GM18502 (cell line): ENCODE results near the gene OVOL3.
"Not testable (repeated sequence)": the region's sequence is repeated elsewhere in the genome, so short reads cannot be mapped to it uniquely, and the experiment has no call there.

ENCODE experiments used
- ATAC-seq: cut with Tn5 transposase; IDR thresholded peaks from one replicate; pipeline ENCODE4 v1.9.1; 2021; ENCODE audit warnings: mild to moderate bottlenecking; ENCODE audit not compliant: unreplicated experiment, poor library complexity

The OVOL3 gene

DNA sequence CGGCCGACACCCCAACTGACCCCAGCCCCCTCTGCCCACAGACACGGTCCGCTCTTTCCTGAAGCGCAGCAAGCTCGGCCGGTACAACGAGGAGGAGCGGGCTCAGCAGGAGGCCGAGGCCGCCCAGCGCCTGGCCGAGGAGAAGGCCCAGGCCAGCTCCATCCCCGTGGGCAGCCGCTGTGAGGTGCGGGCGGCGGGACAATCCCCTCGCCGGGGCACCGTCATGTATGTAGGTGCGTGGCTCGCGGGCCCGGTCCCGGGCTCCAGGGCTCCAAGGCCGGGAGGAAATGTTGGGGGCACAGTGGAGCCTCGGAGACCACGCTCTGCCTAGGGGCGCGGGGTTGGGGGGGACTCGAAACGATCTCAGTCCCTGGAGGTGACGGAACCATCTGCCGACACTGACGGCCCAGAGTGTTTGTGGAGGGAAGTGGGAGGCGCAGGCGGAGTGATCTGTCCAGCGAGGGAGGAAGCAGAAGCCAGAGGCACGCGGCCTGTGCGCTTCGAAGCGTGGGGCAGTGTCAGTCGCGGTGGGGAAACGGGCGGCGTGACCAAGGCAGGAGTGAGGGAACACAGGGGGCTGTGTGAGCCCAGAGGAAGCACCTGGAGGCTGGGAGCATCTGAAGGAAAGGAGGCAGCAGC lies 10.7 kb downstream of the OVOL3 start:
- no peak for ATAC-seq

DNA sequence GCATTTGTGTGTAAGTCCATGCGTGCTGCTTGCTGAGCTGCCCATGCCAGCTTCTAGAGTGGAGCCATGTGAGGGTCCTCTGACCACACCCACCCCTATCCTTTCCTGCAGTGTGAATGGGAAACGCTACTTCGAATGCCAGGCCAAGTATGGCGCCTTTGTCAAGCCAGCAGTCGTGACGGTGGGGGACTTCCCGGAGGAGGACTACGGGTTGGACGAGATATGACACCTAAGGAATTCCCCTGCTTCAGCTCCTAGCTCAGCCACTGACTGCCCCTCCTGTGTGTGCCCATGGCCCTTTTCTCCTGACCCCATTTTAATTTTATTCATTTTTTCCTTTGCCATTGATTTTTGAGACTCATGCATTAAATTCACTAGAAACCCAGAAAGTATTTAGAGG lies 14.6 kb downstream of the OVOL3 start:
- no peak for ATAC-seq

DNA sequence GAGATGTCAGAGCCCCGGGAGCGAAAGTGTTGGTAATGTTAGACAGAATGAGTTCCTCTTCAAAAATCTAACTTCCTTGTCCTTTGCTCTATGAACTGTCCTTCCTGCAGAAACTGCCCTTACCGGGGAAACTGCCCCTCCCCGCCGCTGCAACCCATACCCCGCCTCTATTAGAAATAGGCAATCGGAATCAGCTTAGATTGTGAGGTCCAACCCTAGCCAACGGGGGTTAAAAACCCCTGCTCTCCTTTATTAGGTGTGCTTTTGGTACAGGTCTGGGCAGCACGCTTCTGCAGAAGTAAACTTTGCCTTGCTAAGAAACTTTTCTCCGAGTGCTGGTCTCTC lies 17.4 kb downstream of the OVOL3 start:
- ATAC-seq = no peak

DNA sequence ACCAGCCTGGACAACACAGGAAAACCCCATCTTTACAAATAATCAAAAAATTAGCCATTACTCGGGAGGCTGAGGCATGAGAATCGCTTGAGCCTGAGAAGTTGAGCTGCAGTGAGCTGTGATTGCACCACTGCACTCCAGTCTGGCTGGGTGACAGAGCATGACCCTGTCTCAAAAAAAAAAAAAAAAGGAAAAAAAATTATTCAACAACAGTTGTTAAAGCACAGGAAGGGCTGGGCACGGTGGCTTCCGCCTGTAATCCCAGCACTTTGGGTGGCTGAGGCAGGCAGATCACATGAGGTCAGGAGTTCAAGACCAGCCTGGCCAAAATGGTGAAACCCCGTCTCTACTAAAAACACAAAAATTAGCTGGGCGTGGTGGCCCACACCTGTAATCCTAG lies 20.3 kb downstream of the OVOL3 start:
- not testable (repeated sequence) for ATAC-seq

DNA sequence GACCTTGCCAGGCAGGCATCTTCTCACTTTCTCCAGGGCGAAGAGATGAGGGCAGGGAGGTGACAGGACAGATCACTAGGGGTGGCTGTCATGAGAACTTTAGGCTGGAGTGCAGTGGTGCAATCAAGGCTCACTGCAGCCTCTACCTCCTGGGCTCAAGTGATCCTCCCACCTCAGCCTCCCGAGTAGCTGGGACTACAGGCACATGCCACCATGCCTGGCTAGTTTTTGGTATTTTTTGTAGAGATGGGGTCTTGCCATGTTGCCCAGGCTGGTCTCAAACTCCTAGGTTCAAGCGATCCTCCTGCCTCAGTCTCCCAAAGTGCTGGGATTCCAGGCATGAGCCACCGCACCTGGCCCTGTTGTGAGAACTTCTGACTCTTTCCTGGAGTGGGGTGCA lies 23.9 kb downstream of the OVOL3 start:
- ATAC-seq = not testable (repeated sequence)

DNA sequence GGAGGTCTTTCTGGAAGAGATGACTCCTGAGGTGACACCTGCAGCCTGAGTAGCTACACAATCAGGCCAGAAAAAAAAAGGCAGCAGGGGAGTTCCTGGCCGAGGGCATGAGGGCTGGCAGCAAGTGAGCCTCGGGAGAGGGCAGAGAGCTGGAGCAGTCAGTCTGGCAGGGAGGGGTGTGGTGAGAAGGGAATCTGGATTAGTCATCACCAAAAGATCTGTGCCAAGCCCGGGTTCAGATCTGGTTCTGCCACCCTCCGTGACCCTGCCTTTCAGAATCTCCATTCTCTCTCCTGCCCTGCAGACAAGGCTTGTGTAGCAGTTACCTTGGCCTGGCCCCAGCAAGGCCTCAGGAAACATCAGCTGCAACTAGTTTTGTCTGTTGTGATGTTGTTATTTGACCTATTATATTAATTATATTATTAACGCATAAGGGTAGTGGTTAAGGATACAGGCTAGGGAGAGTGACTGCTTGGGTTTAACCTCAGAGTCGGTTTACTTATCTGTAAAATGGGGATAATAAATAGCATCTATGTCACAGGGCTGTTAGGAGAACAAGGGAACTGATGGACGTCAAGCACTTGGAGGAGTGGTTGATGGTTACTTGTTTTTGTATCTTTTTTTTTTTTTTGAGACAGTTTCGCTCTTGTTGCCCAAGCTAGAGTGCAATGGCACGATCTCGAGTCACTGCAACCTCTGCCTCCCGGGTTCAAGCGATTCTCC lies 26.2 kb downstream of the OVOL3 start:
- no peak for ATAC-seq

DNA sequence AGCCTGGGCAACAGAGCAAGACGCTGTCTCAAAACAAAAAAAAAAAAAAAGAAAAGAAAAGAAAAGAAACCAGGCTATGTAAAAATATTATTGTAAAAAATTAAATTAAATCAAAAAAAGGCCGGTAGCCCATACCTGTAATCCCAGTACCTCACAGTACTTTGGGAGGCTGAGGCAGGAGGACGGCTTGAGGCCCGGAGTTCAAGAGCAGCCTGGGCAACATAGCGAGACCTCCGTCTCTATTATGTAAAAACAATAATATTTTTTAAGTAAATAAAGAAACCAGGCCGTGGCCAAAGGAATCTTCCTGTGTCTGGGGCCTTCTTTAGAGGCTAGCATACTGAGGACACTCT lies 28.2 kb downstream of the OVOL3 start:
- no peak for ATAC-seq

DNA sequence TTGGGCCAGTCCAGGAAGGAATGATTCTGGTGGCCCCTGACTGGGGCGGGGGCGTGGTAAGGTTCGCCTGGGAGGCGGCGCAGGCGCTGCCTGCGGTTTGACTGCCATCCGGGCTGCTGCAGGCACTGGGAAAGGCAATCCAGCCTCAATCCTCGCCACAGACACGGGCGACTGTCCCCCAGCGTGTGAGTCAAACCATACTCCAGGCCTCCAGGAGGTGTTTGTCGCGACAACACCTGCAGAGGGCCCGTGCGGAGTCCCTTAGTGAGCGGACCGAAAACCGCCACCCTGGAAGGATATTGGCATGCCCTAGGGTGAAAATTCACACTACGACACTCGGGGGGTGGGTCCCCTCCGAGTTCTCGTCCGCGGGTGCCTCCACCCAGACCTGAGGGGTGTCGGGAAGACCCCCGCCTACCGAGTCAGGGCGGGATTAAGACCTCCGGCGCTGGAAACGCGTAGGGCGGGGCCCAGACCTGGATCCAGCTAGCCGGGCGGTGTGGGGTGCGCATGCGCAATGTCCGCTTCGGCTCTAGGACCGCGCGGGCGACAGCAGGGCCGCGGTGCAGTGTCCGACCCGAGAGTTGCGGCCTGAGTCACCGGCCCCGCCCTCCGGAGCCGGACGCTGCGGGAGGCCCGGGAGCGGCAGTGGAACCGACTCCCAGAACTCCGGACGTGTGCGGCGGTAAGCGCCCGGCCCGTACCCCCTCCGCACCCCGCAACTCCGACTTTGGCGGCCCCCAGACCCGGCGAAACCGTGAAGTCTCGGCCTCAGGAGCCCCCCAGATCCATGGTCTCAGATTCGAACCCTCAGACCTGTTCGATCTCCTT lies 28.7 kb downstream of the OVOL3 start, which contains the start of gene CAPNS1:
TSS of gene CAPNS1 (plus strand) at position 594 of the 831 bp plus-strand sequence. CDS start 946 bp downstream, outside the sequence.
- peak; percentile 84 for ATAC-seq

DNA sequence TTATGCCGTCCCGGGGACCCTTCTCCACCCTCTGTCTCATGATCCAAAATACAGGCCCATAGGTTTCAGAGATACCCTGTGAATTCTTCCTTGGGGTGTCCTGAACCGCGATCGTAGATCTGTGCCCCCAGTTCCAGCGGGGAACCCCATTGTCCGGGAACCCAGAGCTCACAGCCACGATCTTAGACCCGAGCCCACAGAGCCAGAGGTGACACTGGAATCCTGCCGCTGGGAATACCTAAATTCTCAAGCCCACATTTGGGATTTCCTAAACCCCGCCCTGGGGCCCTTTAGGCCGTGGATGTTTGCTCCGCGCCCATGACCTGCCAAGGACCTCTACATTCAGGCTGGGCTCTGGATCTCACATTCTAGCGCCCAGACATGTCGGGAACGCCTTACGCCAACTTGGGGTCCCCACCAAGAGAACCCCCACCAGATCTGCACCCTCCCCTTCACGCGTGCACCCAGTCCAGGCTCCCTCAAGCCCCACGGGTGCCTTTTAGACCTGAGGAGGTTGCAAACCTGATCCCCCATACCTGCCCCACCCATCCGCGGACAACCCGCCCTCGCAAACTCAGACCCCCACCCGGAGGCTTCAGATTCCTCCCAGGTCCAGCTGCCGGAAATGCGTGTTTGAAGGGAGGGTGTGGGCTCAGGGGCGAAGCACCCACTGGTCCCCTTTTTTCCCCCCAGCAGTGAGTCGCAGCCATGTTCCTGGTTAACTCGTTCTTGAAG lies 29.5 kb downstream of the OVOL3 start:
- peak; percentile 19 for ATAC-seq

DNA sequence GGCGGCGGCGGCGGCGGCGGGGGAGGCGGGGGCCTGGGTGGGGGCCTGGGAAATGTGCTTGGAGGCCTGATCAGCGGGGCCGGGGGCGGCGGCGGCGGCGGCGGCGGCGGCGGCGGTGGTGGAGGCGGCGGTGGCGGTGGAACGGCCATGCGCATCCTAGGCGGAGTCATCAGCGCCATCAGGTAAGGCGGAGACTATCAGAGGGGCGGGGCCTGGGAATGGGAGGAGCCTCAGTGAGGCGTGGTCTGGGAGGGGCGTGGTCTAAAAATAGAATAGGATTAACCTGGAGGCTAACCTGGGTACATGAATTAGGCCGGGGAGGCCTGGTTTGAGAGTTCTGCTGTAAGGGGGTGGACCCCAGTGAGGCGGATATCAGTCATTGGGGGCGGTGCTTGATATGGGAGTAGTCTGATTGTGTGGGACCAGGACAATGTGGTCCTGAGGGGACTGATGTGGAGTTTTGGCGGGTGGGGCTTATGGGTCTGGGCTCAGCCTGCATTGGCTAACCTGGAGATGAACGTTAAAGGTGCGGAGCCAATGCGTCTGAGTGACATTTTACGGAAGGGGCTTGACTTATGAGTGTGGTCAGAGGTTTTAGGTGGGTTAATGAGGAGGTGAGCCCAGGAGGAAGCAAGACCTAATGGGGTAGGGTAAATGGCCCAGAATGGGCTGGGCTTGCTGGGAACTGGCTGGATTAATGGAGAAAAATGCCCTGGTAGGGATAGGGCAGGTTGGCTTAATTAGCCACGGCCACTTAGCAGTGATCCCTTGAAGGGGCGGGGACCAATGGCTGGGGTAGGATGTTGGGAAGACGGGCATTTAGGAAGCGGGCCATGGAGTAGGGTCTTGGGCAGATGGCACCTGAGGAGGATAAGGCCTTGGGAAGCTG lies 30.3 kb downstream of the OVOL3 start:
- peak; percentile 48 for ATAC-seq

DNA sequence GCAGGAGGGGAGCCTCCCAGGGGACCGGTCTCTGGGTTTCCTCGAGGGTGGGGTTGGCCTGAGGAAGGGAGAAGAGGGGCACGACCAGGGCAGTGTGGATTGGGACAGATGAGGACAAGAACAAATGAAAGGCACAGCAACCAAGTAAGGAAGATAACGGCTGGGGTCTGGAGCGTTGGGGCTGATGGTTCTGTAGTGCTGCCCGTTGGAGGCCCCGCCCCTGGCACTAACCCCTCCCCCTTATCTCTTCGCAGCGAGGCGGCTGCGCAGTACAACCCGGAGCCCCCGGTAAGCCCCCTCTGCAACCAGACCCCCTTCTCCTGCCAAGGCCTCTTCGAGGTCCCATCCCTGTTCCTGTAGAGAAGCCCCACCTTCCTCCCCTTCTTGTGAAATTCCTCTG lies 31.1 kb downstream of the OVOL3 start:
- no peak for ATAC-seq

DNA sequence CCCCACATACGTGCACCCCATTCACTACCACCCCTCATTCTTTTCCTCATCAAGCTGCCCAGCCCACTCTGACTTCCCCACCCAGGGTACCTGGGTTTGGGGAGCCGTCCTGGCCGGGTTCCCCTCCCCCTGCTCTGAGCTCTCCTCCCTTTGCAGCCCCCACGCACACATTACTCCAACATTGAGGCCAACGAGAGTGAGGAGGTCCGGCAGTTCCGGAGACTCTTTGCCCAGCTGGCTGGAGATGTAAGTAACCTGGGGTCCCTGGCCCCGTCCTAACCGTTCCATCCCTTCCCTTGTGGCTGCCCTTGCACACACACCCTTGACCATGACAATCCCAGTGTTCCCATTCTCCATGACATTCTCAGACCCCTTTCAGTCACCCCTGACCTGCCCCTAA lies 31.6 kb downstream of the OVOL3 start:
- ATAC-seq = no peak

DNA sequence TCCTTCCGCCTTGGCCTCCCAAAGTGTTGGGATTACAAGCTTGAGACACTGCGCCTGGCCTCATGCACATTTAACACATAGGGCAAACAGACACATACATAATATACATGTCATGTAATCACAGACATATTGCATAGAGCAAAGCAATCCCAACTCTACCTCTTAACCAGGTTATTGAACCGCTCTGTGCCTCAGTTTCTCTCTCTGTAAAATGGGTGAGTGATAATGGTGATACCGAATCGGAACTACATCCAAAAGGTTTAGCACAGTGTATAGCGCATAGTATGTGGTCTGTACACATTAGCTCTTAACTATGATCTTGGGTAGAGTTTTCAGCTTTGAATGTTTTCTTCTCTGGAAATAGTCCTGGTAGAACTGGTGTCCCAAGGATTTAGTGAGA lies 33.7 kb downstream of the OVOL3 start:
- no peak for ATAC-seq

DNA sequence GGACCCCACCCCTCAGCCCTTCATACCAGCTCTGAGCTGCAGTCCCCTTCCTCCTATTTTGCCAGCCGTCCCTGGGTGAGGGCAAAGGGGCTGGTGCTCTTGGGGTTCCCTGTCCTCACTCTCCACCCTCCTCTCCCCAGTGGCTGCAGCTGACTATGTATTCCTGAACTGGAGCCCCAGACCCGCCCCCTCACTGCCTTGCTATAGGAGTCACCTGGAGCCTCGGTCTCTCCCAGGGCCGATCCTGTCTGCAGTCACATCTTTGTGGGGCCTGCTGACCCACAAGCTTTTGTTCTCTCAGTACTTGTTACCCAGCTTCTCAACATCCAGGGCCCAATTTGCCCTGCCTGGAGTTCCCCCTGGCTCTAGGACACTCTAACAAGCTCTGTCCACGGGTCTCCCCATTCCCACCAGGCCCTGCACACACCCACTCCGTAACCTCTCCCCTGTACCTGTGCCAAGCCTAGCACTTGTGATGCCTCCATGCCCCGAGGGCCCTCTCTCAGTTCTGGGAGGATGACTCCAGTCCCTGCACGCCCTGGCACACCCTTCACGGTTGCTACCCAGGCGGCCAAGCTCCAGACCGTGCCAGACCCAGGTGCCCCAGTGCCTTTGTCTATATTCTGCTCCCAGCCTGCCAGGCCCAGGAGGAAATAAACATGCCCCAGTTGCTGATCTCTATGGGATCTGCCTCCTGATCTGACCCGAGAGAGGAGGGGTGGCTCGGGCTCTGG lies 38.9 kb downstream of the OVOL3 start:
- no peak for ATAC-seq

DNA sequence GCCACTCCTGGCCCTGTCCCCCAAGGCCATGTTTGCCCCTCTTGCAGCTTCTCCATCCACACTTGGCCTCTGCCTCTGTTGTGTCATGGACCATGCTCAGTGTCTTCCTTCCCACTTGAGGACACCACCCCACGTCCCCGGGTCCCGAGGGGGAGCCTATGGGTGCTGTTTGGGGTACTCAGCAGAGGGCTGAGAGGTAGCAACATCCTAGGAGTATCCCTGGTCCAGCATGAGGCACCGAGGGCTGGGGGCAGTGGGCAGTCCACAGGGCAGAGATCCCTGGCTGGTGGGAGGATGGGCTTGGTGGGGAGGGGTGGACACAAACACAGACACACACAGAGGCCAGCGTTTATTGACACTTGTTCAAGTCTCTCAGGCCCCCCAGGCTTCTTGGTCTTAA lies 39.6 kb downstream of the OVOL3 start:
- ATAC-seq = no peak

DNA sequence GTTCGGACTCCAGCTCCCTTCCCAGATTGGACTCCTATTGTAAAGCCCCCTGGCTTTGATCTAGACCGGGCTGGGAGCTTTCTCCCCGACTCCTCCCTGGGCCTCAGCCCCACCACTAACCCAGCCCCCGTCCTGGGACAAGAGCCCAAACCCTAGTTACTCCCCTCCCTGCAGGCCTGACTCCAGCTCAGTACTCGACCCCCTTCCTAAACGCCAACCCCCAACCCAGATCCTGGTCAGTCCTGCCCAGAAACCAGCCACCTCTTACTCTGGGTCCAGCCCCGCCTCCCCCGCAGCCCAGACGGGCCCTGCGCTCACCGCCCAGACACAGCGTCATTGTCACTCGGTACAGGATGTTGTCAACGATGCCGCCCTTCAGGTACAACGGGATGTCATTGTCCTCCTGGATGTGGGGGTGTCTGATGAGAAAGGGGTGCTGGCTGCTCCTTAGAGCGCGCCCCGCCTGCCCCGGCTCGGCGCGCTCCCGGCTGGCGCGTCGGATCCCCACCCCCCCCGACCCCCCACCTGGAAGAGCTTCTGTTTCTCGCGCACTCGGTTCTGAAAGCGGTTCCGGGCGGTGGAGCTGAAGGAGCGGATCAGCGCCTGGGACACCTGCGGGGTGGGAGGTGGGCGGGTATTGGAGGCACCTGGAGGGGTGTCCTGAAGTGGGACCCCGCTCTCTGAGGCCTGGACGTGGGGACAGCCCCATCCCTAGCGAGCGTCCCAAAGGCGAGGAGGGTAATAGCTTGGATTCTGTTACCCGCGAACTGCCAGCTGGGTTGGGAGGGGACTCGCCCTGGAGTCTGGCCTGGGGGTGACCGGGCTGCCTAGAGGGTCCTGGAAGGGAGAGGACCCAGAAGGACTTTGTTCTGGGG lies 40.4 kb downstream of the OVOL3 start:
- ATAC-seq = no peak

DNA sequence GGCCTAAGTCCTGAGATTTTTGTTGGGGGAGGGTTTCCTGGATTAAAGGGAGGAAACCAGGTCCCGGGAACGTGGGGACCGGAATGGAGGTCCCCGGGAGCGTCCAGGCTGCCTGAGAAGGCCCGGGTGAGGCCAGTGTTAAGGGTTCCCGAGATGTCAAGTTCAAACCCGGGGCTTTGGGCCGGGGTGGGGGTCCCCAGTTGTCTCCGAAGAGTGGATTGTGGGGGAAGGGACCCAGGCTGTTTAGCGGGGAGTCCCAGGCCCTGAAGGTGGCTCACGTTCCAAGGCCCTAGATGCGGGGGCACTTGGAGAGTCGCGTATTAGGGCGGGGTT lies 41.0 kb downstream of the OVOL3 start:
- ATAC-seq = no peak

DNA sequence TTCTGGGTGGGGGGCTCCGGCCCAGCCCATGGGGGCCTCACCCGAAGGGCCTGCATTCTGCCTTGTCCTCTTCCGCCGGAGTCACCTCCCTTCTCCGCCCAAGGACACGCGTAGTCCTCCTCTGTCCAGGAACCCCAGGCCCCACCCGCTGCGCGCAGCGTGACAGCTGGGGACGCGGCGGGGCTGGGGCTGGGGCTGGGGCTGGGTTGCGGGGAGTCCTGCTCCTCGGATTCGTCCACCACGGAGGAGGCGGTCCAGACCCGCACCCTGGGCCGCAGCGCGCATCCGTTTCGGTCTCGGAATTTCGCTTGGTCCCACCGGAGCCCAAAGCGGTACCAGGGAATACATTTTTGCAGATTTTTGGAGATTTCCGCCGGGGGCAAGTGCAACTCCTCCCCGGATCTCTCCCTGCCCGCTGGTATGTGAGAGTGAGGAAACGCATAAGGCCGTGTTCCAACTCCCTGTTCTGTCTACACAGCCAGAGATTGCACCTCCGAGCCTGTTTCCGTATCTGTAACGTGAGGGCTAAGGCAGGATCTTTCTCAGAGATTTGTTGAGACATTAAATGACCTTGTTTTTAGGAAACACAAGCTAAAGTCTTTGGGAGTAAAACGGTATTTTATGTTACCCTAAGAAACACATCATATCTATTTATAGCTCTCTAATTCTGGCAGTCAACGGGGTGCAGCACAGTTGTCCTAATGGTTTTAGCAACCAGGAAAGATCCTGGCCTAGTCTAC lies 41.6 kb downstream of the OVOL3 start, which contains the start of gene COX7A1:
TSS of gene COX7A1 (minus strand) at position 96 of the 740 bp plus-strand sequence. CDS start at position 56, 40 bp downstream.
- no peak for ATAC-seq
